Measurements from ENCODE around the gene ZSWIM6.

Gene ZSWIM6

GRCh38 chr5:61394078-61394704, 62.1 kb downstream of the ZSWIM6 start:
- no peak overlapping the region for H3K4me3 ChIP-seq (ENCODE audit: low read length)
- no peak for DNase-seq (ENCODE audit: low read depth)
- TF ChIP-seq CTCF (IDR thresholded peaks at IDR 0.05; ENCODE audit: insufficient read depth, low read depth, low read length, missing control alignments): no peak

GRCh38 chr5:61394793-61395192, 62.7 kb downstream of the ZSWIM6 start:
- no peak for TF ChIP-seq CTCF (IDR thresholded peaks at IDR 0.05; ENCODE audit: insufficient read depth, low read depth, low read length, missing control alignments)
- no peak for DNase-seq (ENCODE audit: low read depth)
- H3K4me3 ChIP-seq (ENCODE audit: low read length): no peak overlapping the region

GRCh38 chr5:61397238-61397637, 65.2 kb downstream of the ZSWIM6 start:
- DNase-seq (ENCODE audit: low read depth): no peak
- no peak for TF ChIP-seq CTCF (IDR thresholded peaks at IDR 0.05; ENCODE audit: insufficient read depth, low read depth, low read length, missing control alignments)
- no peak overlapping the region for H3K4me3 ChIP-seq (ENCODE audit: low read length)

- TF ChIP-seq CTCF (IDR thresholded peaks at IDR 0.05; ENCODE audit: insufficient read depth, low read depth, low read length, missing control alignments): no peak
- DNase-seq (ENCODE audit: low read depth): no peak
- H3K4me3 ChIP-seq (ENCODE audit: low read length): no peak overlapping the region
Observed at GRCh38 chr5:61397937-61398336, 65.9 kb downstream of the ZSWIM6 start.

GRCh38 chr5:61398440-61398839, 66.4 kb downstream of the ZSWIM6 start:
- DNase-seq (ENCODE audit: low read depth): no peak
- H3K4me3 ChIP-seq (ENCODE audit: low read length): no peak overlapping the region
- TF ChIP-seq CTCF (IDR thresholded peaks at IDR 0.05; ENCODE audit: insufficient read depth, low read depth, low read length, missing control alignments): no peak

- DNase-seq (ENCODE audit: low read depth): no peak
- TF ChIP-seq CTCF (IDR thresholded peaks at IDR 0.05; ENCODE audit: insufficient read depth, low read depth, low read length, missing control alignments): no peak
- H3K4me3 ChIP-seq (ENCODE audit: low read length): no peak overlapping the region
Observed at GRCh38 chr5:61399679-61400078, 67.6 kb downstream of the ZSWIM6 start.

- DNase-seq (ENCODE audit: low read depth): peak; percentile 63
- H3K4me3 ChIP-seq (ENCODE audit: low read length): no peak overlapping the region
- TF ChIP-seq CTCF (IDR thresholded peaks at IDR 0.05; ENCODE audit: insufficient read depth, low read depth, low read length, missing control alignments): no peak
Observed at GRCh38 chr5:61401726-61402125, 69.7 kb downstream of the ZSWIM6 start.
